IMR-90 (cell line): ENCODE data around the gene TIMM13. TPM values are rescaled to one million over a fixed set of nuclear protein-coding genes. Genes with fewer than 3 reads are reported as not detected.

Experiments
- ATAC-seq: fragments of 200-7000 bp; cut with Tn5 transposase; 2 replicates; pipeline ENCODE4 v1.9.1; 2020; ENCODE audit warnings: low read depth, mild to moderate bottlenecking, moderate library complexity
- BruUV-seq: library from RNA; stranded (reverse); fragments of 400-500 nt; replicated peaks from 2 replicates; lab custom pipeline; 2021; lab: Mats Ljungman, UMichigan
- CTCF ChIA-PET: fragments of 300-600 bp; formaldehyde crosslinking; extraction: SDS; loops from one replicate; lab custom pipeline; 2021; ENCODE audit warnings: antibody characterized with exemption; lab: Yijun Ruan, JAX
- POLR2A ChIA-PET: fragments of 300-600 bp; sonication (Branson Sonifier 250); formaldehyde crosslinking; loops from one replicate; lab custom pipeline; 2022; ENCODE audit warnings: antibody characterized with exemption; ENCODE audit not compliant: unreplicated experiment; lab: Charles Lee
- DNase-seq: peaks from one replicate; pipeline ENCODE4 v3.0.0; 2013
- H2AFZ ChIP-seq: replicated peaks from 2 replicates; pipeline ENCODE3; 2013; ENCODE audit warnings: low read length, mild to moderate bottlenecking; ENCODE audit not compliant: poor library complexity
- H2AK5ac ChIP-seq: 2 replicates; pipeline ENCODE4 v1.6.1; 2013; ENCODE audit warnings: low read depth, low read length, inconsistent platforms
- H2AK9ac ChIP-seq: replicated peaks from 2 replicates; pipeline ENCODE3; 2013; ENCODE audit warnings: mild to moderate bottlenecking, low read depth, low read length, moderate library complexity; ENCODE audit not compliant: poor library complexity
- H2BK120ac ChIP-seq: 2 replicates; pipeline ENCODE4 v1.6.1; 2013; ENCODE audit warnings: low read depth, low read length, inconsistent platforms
- H2BK15ac ChIP-seq: 3 replicates; pipeline ENCODE4 v1.6.1; 2013; ENCODE audit warnings: low read depth, low read length, inconsistent platforms
- H2BK20ac ChIP-seq: 2 replicates; pipeline ENCODE4 v1.6.1; 2013; ENCODE audit warnings: low read depth, mild to moderate bottlenecking, inconsistent platforms, low read length, moderate library complexity
- H2BK5ac ChIP-seq: 2 replicates; pipeline ENCODE4 v1.6.1; 2013; ENCODE audit warnings: mild to moderate bottlenecking, low read depth, low read length, inconsistent platforms; ENCODE audit not compliant: poor library complexity, severe bottlenecking
- H3K14ac ChIP-seq: replicated peaks from 2 replicates; pipeline ENCODE4 v1.6.1; 2013; ENCODE audit warnings: low read depth, low read length, inconsistent platforms
- H3K18ac ChIP-seq: 2 replicates; pipeline ENCODE4 v1.6.1; 2013; ENCODE audit warnings: low read depth, low read length, control low read depth
- H3K23ac ChIP-seq: 2 replicates; pipeline ENCODE4 v1.6.1; 2013; ENCODE audit warnings: low read depth, low read length, inconsistent platforms
- H3K27ac ChIP-seq: 2 replicates; pipeline ENCODE4 v1.5.1; 2013; ENCODE audit warnings: mild to moderate bottlenecking, control low read depth, low read length; ENCODE audit not compliant: insufficient read depth
- H3K27me3 ChIP-seq: 2 replicates; pipeline ENCODE4 v1.6.1; 2013; ENCODE audit warnings: low read length; ENCODE audit not compliant: control insufficient read depth, insufficient read depth
- H3K36me3 ChIP-seq: 2 replicates; pipeline ENCODE4 v1.6.1; 2013; ENCODE audit warnings: low read length, mixed read lengths; ENCODE audit not compliant: control insufficient read depth, insufficient read depth
- H3K4ac ChIP-seq: 2 replicates; pipeline ENCODE4 v1.6.1; 2013; ENCODE audit warnings: low read depth, low read length, inconsistent platforms
- H3K4me1 ChIP-seq: 2 replicates; pipeline ENCODE4 v1.6.1; 2013; ENCODE audit warnings: low read length, mixed read lengths; ENCODE audit not compliant: control insufficient read depth, insufficient read depth
- H3K4me2 ChIP-seq: 2 replicates; pipeline ENCODE4 v1.6.1; 2013; ENCODE audit warnings: low read depth, mild to moderate bottlenecking, control low read depth, low read length, moderate library complexity
- H3K4me3 ChIP-seq: 2 replicates; pipeline ENCODE4 v1.5.1; 2013; ENCODE audit warnings: low read depth, mild to moderate bottlenecking, control low read depth, low read length, moderate library complexity; ENCODE audit not compliant: insufficient read depth
- H3K56ac ChIP-seq: 2 replicates; pipeline ENCODE4 v1.6.1; 2013; ENCODE audit warnings: low read length, inconsistent platforms; ENCODE audit not compliant: insufficient read depth; ENCODE audit errors: extremely low read depth
- H3K79me1 ChIP-seq, 2 experiments: 2 replicates each; pipeline ENCODE4 v1.6.1; 2013; ENCODE audit warnings: low read length in 2 of 2, inconsistent platforms in 1 of 2, low read depth in 1 of 2
- H3K9ac ChIP-seq: 2 replicates; pipeline ENCODE4 v1.6.1; 2013; ENCODE audit warnings: low read depth, low read length, control low read depth
- H3K9me1 ChIP-seq: 2 replicates; pipeline ENCODE4 v1.6.1; 2013; ENCODE audit warnings: low read length, inconsistent platforms; ENCODE audit not compliant: insufficient read depth
- H3K9me3 ChIP-seq: 2 replicates; pipeline ENCODE4 v1.6.1; 2013; ENCODE audit warnings: low read length; ENCODE audit not compliant: control insufficient read depth, insufficient read depth
- H4K20me1 ChIP-seq: 2 replicates; pipeline ENCODE4 v1.6.1; 2013; ENCODE audit warnings: low read length, inconsistent platforms; ENCODE audit not compliant: insufficient read depth
- H4K5ac ChIP-seq: 2 replicates; pipeline ENCODE4 v1.6.1; 2013; ENCODE audit warnings: mild to moderate bottlenecking, low read depth, low read length, control low read depth
- H4K8ac ChIP-seq, 2 experiments: 2 replicates each; pipeline ENCODE4 v1.6.1; 2013; ENCODE audit warnings: low read depth in 2 of 2, low read length in 2 of 2, control low read depth in 1 of 2, inconsistent platforms in 1 of 2
- H4K91ac ChIP-seq: 2 replicates; pipeline ENCODE4 v1.6.1; 2013; ENCODE audit warnings: low read depth, low read length, inconsistent platforms; ENCODE audit not compliant: insufficient read depth
- CEBPB ChIP-seq: IDR thresholded peaks from 2 replicates; pipeline ENCODE4 v1.6.1; 2012; ENCODE audit warnings: low read depth, low read length, improper control_type of control experiment
- CHD1 ChIP-seq: IDR thresholded peaks from 2 replicates; pipeline ENCODE4 v1.6.1; 2012; ENCODE audit warnings: low read depth, low read length, improper control_type of control experiment
- FOS ChIP-seq: fragments of 150-350 bp; IDR thresholded peaks from 2 replicates; pipeline ENCODE4 v1.6.1; 2016; ENCODE audit warnings: low read depth, low read length
- MAFK ChIP-seq: IDR thresholded peaks from 2 replicates; pipeline ENCODE4 v1.6.1; 2012; ENCODE audit warnings: low read depth, low read length, improper control_type of control experiment
- MAZ ChIP-seq: IDR thresholded peaks from 2 replicates; pipeline ENCODE4 v1.6.1; 2012; ENCODE audit warnings: low read depth, mild to moderate bottlenecking, low read length, improper control_type of control experiment, moderate library complexity, borderline replicate concordance
- MXI1 ChIP-seq: IDR thresholded peaks from 2 replicates; pipeline ENCODE4 v1.6.1; 2012; ENCODE audit warnings: low read depth, mild to moderate bottlenecking, low read length, moderate library complexity, borderline replicate concordance
- NFE2L2 ChIP-seq: fragments of 150-350 bp; IDR thresholded peaks from 2 replicates; pipeline ENCODE4 v1.6.1; 2016; ENCODE audit warnings: low read depth, mild to moderate bottlenecking, low read length
- POLR2A ChIP-seq: IDR thresholded peaks from 2 replicates; pipeline ENCODE4 v1.6.1; 2012; ENCODE audit warnings: mild to moderate bottlenecking, low read depth, low read length
- RAD21 ChIP-seq: IDR thresholded peaks from 2 replicates; pipeline ENCODE4 v1.6.1; 2012; ENCODE audit warnings: low read length, improper control_type of control experiment
- RCOR1 ChIP-seq: IDR thresholded peaks from 2 replicates; pipeline ENCODE4 v1.6.1; 2012; ENCODE audit warnings: mild to moderate bottlenecking, low read length, improper control_type of control experiment; ENCODE audit not compliant: insufficient replicate concordance
- RFX5 ChIP-seq: IDR thresholded peaks from 2 replicates; pipeline ENCODE4 v1.8.0; 2012; ENCODE audit warnings: low read depth, mild to moderate bottlenecking, low read length, moderate library complexity
- SMC3 ChIP-seq: fragments of 150-350 bp; IDR thresholded peaks from 2 replicates; pipeline ENCODE4 v1.6.1; 2016; ENCODE audit warnings: low read depth, mild to moderate bottlenecking, antibody characterized with exemption, low read length, moderate library complexity
- WGBS, 2 experiments: methylation state at CpG; one replicate each; pipeline versions ENCODE4 v1.1.5 to v1.1.7; 2013; ENCODE audit warnings: missing lambda C conversion rate in 2 of 2; ENCODE audit not compliant: insufficient read length in 1 of 2; ENCODE audit errors: extremely low coverage in 2 of 2; 5-methylcytosine and 5-hydroxymethylcytosine counted together
- dilution Hi-C: fragments of 300-500 bp; cut with HindIII; formaldehyde crosslinking; loops from one replicate; pipeline ENCODE4 v1.14.3; 2018; ENCODE audit warnings: low sequenced_read_pairs; ENCODE audit not compliant: unreplicated experiment
- in situ Hi-C: fragments of 300-500 bp; cut with MboI; formaldehyde crosslinking; loops from 3 replicates; pipeline ENCODE4 v1.14.3; 2019; ENCODE audit warnings: low sequenced_read_pairs, inconsistent platforms, mixed read lengths
- intact Hi-C: fragments of 100-400 bp; cut with micrococcal nuclease; formaldehyde crosslinking; loops from 2 replicates; pipeline ENCODE4 v1.10.0; 2022
- polyA plus RNA-seq, 3 experiments: library from polyadenylated mRNA; depleted of rRNA; stranded (reverse); fragments of >200 nt; gene quantifications; 2 replicates each; pipeline ENCODE4 v1.2.3, GENCODE V29; 2012; ENCODE audit warnings: low replicate concordance in 1 of 3
- total RNA-seq: library from RNA; depleted of rRNA; stranded (reverse); fragments of >200 nt; gene quantifications from 2 replicates; pipeline ENCODE4 v1.2.3, GENCODE V29; 2012
- TF ChIP-seq, protein P1 (sequence below): conservative IDR thresholded peaks from 2 replicates; pipeline ENCODE4 v1.5.1; 2012; ENCODE audit warnings: mild to moderate bottlenecking, low read depth, low read length, improper control_type of control experiment
- TF ChIP-seq, protein P2 (sequence below): fragments of 150-350 bp; IDR thresholded peaks from 2 replicates; pipeline ENCODE4 v1.6.1; 2016; ENCODE audit warnings: low read depth, mild to moderate bottlenecking, low read length, moderate library complexity, borderline replicate concordance
- TF ChIP-seq, protein P3 (sequence below): fragments of 150-350 bp; IDR thresholded peaks from 2 replicates; pipeline ENCODE4 v1.6.1; 2017; ENCODE audit warnings: mild to moderate bottlenecking, antibody characterized with exemption, low read length, low read depth

TIMM13 gene
- total and polyA plus RNA-seq, 2 of the 4 experiments (the other 2 are of a cell fraction), result 21.0 to 62.3 TPM

DNA sequence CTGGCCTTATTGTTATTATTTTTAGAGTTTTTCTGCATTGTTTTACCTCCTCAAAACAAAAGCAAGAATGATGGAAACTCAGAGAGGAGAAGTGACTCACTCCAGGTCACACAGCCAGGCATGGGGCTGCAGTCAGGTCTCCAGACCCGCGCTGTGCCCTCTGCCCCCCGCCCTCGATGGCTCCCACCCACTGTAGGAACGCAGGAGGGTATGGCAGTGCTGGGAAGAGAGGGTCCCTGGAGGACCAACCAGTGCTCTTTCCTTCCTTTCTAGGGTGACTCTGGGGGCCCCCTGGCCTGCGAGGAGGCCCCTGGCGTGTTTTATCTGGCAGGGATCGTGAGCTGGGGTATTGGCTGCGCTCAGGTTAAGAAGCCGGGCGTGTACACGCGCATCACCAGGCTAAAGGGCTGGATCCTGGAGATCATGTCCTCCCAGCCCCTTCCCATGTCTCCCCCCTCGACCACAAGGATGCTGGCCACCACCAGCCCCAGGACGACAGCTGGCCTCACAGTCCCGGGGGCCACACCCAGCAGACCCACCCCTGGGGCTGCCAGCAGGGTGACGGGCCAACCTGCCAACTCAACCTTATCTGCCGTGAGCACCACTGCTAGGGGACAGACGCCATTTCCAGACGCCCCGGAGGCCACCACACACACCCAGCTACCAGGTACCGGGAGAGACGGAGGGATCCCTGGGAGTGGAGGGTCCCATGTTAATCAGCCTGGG is 5.6 kb downstream of the TIMM13 start:
- POLR2A ChIA-PET, result interaction anchor here (0.6 kb wide), 1 partner anchor 196 kb away, joined by 4 read pairs; no protein-coding TSS in a partner anchor
- intact Hi-C loops, result no loop called here
- TF ChIP-seq RCOR1, result no peak
- TF ChIP-seq, protein P1, sequence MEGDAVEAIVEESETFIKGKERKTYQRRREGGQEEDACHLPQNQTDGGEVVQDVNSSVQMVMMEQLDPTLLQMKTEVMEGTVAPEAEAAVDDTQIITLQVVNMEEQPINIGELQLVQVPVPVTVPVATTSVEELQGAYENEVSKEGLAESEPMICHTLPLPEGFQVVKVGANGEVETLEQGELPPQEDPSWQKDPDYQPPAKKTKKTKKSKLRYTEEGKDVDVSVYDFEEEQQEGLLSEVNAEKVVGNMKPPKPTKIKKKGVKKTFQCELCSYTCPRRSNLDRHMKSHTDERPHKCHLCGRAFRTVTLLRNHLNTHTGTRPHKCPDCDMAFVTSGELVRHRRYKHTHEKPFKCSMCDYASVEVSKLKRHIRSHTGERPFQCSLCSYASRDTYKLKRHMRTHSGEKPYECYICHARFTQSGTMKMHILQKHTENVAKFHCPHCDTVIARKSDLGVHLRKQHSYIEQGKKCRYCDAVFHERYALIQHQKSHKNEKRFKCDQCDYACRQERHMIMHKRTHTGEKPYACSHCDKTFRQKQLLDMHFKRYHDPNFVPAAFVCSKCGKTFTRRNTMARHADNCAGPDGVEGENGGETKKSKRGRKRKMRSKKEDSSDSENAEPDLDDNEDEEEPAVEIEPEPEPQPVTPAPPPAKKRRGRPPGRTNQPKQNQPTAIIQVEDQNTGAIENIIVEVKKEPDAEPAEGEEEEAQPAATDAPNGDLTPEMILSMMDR, result no peak
- no peak for TF ChIP-seq RFX5
- no peak for TF ChIP-seq MXI1
- TF ChIP-seq CEBPB, result no peak
- TF ChIP-seq, protein P2, sequence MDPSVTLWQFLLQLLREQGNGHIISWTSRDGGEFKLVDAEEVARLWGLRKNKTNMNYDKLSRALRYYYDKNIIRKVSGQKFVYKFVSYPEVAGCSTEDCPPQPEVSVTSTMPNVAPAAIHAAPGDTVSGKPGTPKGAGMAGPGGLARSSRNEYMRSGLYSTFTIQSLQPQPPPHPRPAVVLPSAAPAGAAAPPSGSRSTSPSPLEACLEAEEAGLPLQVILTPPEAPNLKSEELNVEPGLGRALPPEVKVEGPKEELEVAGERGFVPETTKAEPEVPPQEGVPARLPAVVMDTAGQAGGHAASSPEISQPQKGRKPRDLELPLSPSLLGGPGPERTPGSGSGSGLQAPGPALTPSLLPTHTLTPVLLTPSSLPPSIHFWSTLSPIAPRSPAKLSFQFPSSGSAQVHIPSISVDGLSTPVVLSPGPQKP, result no peak
- no peak for TF ChIP-seq RAD21
- no peak for TF ChIP-seq MAFK
- TF ChIP-seq MAZ, result no peak
- no peak for TF ChIP-seq CHD1
- TF ChIP-seq SMC3, result no peak
- TF ChIP-seq FOS, result no peak
- TF ChIP-seq, protein P3, sequence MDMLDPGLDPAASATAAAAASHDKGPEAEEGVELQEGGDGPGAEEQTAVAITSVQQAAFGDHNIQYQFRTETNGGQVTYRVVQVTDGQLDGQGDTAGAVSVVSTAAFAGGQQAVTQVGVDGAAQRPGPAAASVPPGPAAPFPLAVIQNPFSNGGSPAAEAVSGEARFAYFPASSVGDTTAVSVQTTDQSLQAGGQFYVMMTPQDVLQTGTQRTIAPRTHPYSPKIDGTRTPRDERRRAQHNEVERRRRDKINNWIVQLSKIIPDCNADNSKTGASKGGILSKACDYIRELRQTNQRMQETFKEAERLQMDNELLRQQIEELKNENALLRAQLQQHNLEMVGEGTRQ, result no peak
- no peak for TF ChIP-seq NFE2L2
- no peak for TF ChIP-seq POLR2A

More for the DNA sequence above, 5.6 kb downstream of the TIMM13 start:
- H4K5ac ChIP-seq, result no peak overlapping the region
- no peak overlapping the region for H2BK20ac ChIP-seq
- H2AK9ac ChIP-seq, result no peak overlapping the region
- no peak overlapping the region for H2AFZ ChIP-seq
- no peak overlapping the region for H2BK5ac ChIP-seq
- peaks cover 11% of the 10 kb centered on the region for H3K4me1 ChIP-seq
- no peak overlapping the region for H4K8ac ChIP-seq
- DNase-seq (no peak), ATAC-seq (no peak)
- H3K9me3 ChIP-seq, result no peaks in the 10 kb centered on the region
- H2BK15ac ChIP-seq, result no peak overlapping the region
- H3K14ac ChIP-seq, result no peak overlapping the region
- peaks cover 11% of the 10 kb centered on the region; the same call in 1 of the 2 replicates for H3K36me3 ChIP-seq
- dilution Hi-C loops (no loop called here), in situ Hi-C loops (no loop called here)
- no peak overlapping the region for H3K23ac ChIP-seq
- H3K79me1 ChIP-seq, result peaks cover 20 to 60% of the 10 kb centered on the region in 2 experiments
- WGBS, 2 experiments, result 96% methylated on average over 12 of the region's 23 CpGs; no CpG with 5 or more reads in 1 of the 2 experiments
- H4K20me1 ChIP-seq, result peaks cover 23% of the 10 kb centered on the region
- BruUV-seq, result no TSS peak
- no peak overlapping the region for H3K9ac ChIP-seq
- no peak overlapping the region for H3K4me2 ChIP-seq
- no peak overlapping the region for H4K91ac ChIP-seq
- H3K18ac ChIP-seq, result no peak overlapping the region
- H3K4me3 ChIP-seq, result no peak overlapping the region
- no peaks in the 10 kb centered on the region for H3K27me3 ChIP-seq
- no peaks in the 10 kb centered on the region; the same call in 1 of the 2 replicates for H3K9me1 ChIP-seq
- no peak overlapping the region for H3K56ac ChIP-seq
- no peak overlapping the region for H3K4ac ChIP-seq
- H3K27ac ChIP-seq, result no peak overlapping the region
- H2BK120ac ChIP-seq, result no peak overlapping the region
- CTCF ChIA-PET, result no interaction called here
- H2AK5ac ChIP-seq, result no peak overlapping the region
